ENCODE measurements around the gene NLRP10.

NLRP10 gene

DNA sequence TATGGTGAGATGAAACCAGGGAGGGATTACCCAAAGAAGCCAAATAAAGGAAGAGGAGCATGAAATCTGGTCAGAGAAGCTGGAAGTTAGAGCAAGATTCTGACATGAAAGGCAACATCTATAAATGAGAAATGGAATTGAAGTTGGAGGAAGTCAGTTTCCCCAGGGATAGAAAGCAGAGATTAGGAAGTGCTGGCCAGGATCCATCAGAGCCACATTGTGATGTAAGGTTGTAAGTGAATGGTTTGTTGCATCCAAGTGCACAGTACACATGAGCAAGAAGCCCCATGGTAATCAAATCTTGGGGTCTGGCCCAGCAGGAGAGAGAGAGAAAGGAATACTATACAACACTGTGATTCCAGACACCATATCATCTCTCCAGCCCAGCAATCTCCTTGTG is 6.6 kb upstream of the NLRP10 start:
- DNase-seq = no peak

- DNase-seq = no peak
Measured at GRCh38 chr11:7969756-7970646, 4.8 kb upstream of the NLRP10 start.

GRCh38 chr11:7968686-7969085 is 3.4 kb upstream of the NLRP10 start:
- no peak for DNase-seq

GRCh38 chr11:7967826-7968225 is 2.6 kb upstream of the NLRP10 start:
- DNase-seq = no peak

DNA sequence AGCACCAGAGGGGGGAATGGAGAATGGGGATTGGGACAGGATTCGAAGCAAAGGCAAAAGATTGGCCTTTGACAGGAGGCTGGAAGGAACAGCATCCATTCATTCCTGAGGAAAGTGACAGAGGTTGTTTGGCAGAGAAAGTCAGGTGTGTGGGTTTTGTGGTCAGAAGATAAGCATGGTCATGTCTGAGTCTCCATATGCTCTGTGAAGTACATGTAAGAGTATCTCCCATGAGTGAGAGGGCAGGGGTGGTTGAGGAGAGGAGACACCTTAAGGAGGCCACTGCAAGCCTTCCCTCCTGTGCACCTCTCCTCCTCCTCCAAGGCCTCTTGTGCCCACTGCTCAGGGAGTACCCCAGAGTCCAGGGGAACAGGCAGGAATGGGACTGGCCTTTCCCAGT is 1.9 kb upstream of the NLRP10 start:
- no peak for DNase-seq

DNA sequence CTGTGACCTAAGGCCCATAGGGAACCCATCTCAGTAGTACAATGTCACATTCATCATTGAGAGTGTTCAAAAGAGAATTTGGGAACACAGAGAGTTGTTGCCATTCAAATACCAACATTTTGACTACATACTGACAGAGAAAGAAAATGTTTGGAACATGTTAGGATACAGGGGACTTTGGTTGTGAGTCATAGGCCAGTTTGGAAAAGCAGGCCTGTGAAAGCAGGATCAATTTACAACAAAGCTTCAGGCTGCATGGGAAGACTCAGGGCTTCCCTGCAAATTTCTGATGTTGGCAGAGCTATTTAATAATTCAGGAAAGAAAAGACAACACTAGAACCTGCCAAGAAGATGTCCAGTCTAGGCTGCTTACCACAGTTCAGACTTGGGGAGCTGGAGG is 374 bp downstream of the NLRP10 start:
- no peak for DNase-seq

GRCh38 chr11:7964261-7964660 is 986 bp downstream of the NLRP10 start:
- DNase-seq = no peak

DNA sequence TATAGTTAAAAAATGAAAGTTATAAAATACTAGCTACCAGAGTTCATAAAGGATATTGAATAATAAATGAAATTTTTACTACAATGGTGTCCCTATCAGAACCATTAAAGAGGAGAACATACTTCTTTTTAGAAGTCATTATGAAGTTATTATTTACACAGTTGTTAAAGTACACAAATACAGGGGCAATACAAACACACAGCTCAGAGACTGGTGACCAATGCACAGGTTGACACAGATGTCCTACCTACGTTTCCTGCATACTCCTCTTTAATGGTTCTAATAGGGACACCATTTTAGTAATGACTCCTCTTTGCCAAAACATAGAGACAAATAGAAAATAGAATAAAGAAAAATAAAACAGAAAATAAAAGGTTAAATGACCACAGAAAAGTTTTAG is 10.1 kb downstream of the NLRP10 start:
- DNase-seq = no peak

- DNase-seq = no peak
Measured at GRCh38 chr11:7949934-7950333, 15.3 kb downstream of the NLRP10 start.

DNA sequence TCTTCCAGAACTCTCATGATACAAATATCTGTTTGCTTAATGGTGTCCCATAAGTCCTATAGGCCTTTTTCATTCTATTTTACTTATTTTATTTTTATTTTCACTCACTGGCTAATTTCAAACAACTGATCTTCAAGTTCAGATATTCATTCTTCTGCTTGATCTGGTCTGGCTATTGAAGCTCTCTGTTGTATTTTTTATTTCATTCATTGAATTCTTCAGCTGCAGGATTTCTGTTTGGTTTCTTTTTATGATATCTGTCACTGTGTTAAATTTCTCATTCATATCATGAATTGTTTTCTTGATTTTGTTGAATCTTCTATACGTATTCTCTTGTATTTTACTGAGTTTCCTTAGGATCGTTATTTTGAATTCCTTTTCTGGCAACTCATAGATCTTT is 21.1 kb downstream of the NLRP10 start:
- DNase-seq = no peak

- DNase-seq = no peak
Measured at GRCh38 chr11:7941608-7942007, 23.6 kb downstream of the NLRP10 start, which contains the start of gene OR10A3. Gene OR10A3 (minus strand): TSS chr11:7941708. CDS start chr11:7939520, 2,188 bp downstream.

- DNase-seq = no peak
Measured at GRCh38 chr11:7941146-7941545, 24.1 kb downstream of the NLRP10 start.

- DNase-seq = no peak
Measured at GRCh38 chr11:7936615-7937014, 28.6 kb downstream of the NLRP10 start.

DNA sequence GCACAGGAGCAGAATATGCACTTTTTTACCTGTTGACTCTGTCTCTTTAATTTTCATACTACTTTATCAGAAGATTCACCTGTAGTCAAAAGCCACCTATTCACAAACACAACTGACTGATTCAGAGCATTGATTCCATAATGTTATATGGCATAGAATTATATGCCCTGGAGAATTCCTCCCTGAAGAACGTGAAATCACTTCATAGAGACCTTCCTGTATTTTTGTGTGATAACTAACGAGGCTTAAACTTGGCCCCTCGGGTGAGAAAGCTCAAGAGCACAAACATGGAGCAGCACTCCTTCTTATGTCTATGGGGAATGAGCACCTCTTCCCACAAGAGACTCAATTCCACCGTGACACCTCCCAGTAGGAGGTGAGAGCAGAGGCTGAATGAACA is 34.1 kb downstream of the NLRP10 start, which contains the start of gene OR10A6:
Gene OR10A6 (minus strand): TSS at position 101 of the 400 bp plus-strand sequence. CDS start 2,606 bp downstream, outside the sequence.
- DNase-seq = no peak

- no peak for DNase-seq
Measured at GRCh38 chr11:7927635-7928034, 37.6 kb downstream of the NLRP10 start.

GRCh38 chr11:7924536-7924935 is 40.7 kb downstream of the NLRP10 start:
- no peak for DNase-seq

GRCh38 chr11:7918141-7918540 is 47.1 kb downstream of the NLRP10 start:
- DNase-seq = no peak

Measured in NCI-H446 (cell line).